ENCODE data around the gene SPHKAP. TPM values are rescaled to one million over a fixed set of nuclear protein-coding genes. Genes with fewer than 3 reads are reported as not detected.

The SPHKAP gene, protein sequence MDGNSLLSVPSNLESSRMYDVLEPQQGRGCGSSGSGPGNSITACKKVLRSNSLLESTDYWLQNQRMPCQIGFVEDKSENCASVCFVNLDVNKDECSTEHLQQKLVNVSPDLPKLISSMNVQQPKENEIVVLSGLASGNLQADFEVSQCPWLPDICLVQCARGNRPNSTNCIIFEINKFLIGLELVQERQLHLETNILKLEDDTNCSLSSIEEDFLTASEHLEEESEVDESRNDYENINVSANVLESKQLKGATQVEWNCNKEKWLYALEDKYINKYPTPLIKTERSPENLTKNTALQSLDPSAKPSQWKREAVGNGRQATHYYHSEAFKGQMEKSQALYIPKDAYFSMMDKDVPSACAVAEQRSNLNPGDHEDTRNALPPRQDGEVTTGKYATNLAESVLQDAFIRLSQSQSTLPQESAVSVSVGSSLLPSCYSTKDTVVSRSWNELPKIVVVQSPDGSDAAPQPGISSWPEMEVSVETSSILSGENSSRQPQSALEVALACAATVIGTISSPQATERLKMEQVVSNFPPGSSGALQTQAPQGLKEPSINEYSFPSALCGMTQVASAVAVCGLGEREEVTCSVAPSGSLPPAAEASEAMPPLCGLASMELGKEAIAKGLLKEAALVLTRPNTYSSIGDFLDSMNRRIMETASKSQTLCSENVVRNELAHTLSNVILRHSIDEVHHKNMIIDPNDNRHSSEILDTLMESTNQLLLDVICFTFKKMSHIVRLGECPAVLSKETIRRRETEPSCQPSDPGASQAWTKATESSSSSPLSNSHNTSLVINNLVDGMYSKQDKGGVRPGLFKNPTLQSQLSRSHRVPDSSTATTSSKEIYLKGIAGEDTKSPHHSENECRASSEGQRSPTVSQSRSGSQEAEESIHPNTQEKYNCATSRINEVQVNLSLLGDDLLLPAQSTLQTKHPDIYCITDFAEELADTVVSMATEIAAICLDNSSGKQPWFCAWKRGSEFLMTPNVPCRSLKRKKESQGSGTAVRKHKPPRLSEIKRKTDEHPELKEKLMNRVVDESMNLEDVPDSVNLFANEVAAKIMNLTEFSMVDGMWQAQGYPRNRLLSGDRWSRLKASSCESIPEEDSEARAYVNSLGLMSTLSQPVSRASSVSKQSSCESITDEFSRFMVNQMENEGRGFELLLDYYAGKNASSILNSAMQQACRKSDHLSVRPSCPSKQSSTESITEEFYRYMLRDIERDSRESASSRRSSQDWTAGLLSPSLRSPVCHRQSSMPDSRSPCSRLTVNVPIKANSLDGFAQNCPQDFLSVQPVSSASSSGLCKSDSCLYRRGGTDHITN (N-terminal part only)
- 10.3 and 12.8 TPM in 2 replicates for total RNA-seq (2021)
- Bru-seq, nascent RNA: percentile 69 among the genes with signal in this experiment
- percentile 60 among the genes with signal in this experiment for BruChase-seq, experiment 1, labeled RNA remaining after a 2-hour chase
- percentile 54 among the genes with signal in this experiment for BruChase-seq, experiment 2, labeled RNA remaining after a 6-hour chase
- long read RNA-seq, full-length matches to known transcripts: 2 of 28 reads
- long read RNA-seq, partial matches to known transcripts: 12 of 28 reads
- long read RNA-seq, other reads (novel, unspliced or antisense): 14 of 28 reads

DNA sequence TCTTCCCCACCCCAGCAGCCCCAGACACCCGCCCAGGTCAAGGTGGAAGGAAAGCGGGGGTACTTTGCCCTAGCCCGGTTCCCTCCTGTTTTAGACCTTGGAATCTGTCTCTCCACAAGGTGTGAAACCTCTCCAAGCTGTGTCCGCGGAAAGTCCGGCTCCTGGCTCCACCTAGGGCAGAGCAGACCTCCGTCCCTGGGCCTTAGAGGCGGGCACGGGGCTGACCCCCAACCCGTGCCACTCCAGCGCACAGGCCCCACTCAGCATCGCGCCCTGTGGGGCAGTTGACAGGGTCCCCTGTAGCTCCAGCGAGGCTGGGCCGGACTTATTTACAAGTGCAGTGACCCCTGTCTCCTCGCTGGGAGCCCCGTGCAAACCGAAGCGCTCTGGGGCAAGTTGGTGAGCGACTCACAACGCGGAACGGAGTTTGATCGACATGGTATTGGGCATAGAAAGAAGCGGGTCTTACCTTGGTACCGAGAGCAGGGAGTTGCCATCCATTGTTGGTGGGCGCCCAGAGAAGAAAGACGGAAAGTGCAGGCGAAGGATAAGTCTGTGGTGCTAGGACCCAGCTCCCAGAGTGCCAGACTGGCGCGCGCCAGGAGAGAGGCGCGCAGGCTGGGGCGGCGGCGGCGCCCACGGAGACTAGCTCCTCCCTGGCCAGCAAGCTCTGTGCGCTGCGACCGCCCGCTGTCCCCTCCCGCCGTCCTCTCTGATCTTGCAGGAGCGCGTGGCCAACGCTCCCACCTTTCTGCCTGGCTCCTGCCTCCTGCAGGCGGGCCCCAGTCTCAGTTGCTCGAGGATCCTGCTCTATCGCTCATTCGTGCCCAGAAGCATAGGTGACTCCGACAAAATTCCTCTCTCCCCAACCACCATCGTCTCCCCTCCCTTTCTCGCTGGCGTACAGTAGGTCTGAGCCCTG, at the start of gene SPHKAP:
SPHKAP (minus strand) TSS at position 590 of the 922 bp plus-strand sequence; CDS start at position 501, 89 bp downstream.
- BruUV-seq (replicated peaks): no TSS peak
- no peaks in the 10 kb centered on the region for H3K36me3 ChIP-seq (ENCODE audit: insufficient read depth, low read length, poor library complexity, severe bottlenecking)
- no peaks in the 10 kb centered on the region for H3K27me3 ChIP-seq (replicated peaks; ENCODE audit: insufficient read depth, low read depth, low read length, poor library complexity)
- TF ChIP-seq EZH2 (IDR thresholded peaks at IDR 0.05; ENCODE audit: borderline replicate concordance, low read depth, low read length, poor library complexity, severe bottlenecking): no peak
- TF ChIP-seq, protein P1, sequence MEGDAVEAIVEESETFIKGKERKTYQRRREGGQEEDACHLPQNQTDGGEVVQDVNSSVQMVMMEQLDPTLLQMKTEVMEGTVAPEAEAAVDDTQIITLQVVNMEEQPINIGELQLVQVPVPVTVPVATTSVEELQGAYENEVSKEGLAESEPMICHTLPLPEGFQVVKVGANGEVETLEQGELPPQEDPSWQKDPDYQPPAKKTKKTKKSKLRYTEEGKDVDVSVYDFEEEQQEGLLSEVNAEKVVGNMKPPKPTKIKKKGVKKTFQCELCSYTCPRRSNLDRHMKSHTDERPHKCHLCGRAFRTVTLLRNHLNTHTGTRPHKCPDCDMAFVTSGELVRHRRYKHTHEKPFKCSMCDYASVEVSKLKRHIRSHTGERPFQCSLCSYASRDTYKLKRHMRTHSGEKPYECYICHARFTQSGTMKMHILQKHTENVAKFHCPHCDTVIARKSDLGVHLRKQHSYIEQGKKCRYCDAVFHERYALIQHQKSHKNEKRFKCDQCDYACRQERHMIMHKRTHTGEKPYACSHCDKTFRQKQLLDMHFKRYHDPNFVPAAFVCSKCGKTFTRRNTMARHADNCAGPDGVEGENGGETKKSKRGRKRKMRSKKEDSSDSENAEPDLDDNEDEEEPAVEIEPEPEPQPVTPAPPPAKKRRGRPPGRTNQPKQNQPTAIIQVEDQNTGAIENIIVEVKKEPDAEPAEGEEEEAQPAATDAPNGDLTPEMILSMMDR (conservative IDR thresholded peaks at IDR 0.05; ENCODE audit: low read depth, low read length): no peak
- ChIA-PET POLR2A (ENCODE audit: low non-redundant PET) (no interaction called here), CTCF (interaction anchor here (0.6 kb wide), 1 partner anchor 97 kb away, joined by 7 read pairs; no protein-coding TSS in a partner anchor)
- H3K9me3 ChIP-seq (ENCODE audit: low read depth, low read length, poor library complexity, severe bottlenecking): peaks cover 10% of the 10 kb centered on the region
- H3K4me1 ChIP-seq (ENCODE audit: insufficient read depth, low read length, poor library complexity, severe bottlenecking): peaks cover 23% of the 10 kb centered on the region
- peak; percentile 66 for DNase-seq (ENCODE audit: low spot score)
- H3K27ac ChIP-seq (ENCODE audit: low read depth, low read length, poor library complexity, severe bottlenecking): peak within 1 kb of the TSS; percentile 62
- H3K4me3 ChIP-seq (ENCODE audit: low read depth, low read length, poor library complexity, severe bottlenecking): peak within 1 kb of the TSS; percentile 66
- intact Hi-C loops (cut with micrococcal nuclease; ENCODE audit: unreplicated experiment): loop anchor here (10.0 kb wide), 1 partner anchor 133 kb away; no protein-coding TSS in a partner anchor

DNA sequence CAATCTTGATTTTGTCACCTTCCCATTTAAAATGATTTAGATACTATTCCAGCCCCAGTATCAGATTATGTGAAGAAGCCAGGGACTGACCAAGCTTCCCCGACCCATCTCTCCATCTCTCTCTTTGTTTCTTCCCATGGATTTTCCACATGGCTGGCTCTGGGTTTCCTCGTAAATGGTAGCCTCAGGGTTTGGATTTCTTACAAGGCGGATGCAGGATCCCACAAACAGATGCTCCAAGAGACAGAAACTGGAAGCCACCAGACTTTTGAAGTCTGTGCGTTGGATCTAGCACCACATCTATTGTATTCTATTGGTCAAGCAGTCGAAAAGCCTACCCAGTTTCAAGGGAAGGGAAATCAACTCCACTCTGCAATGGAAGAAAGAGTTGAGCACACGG, 46.0 kb upstream of the SPHKAP start:
- ChIA-PET CTCF (no interaction called here), POLR2A (ENCODE audit: low non-redundant PET) (no interaction called here)
- no peak overlapping the region for H3K27ac ChIP-seq (ENCODE audit: low read depth, low read length, poor library complexity, severe bottlenecking)
- no peak overlapping the region for H3K4me3 ChIP-seq (ENCODE audit: low read depth, low read length, poor library complexity, severe bottlenecking)
- no peaks in the 10 kb centered on the region for H3K9me3 ChIP-seq (ENCODE audit: low read depth, low read length, poor library complexity, severe bottlenecking)
- H3K27me3 ChIP-seq (replicated peaks; ENCODE audit: insufficient read depth, low read depth, low read length, poor library complexity): no peaks in the 10 kb centered on the region
- DNase-seq (ENCODE audit: low spot score): no peak
- TF ChIP-seq, protein P1 (conservative IDR thresholded peaks at IDR 0.05; ENCODE audit: low read depth, low read length): no peak
- TF ChIP-seq EZH2 (IDR thresholded peaks at IDR 0.05; ENCODE audit: borderline replicate concordance, low read depth, low read length, poor library complexity, severe bottlenecking): no peak
- intact Hi-C loops (cut with micrococcal nuclease; ENCODE audit: unreplicated experiment): no loop called here
- no TSS peak for BruUV-seq (replicated peaks)
- no peaks in the 10 kb centered on the region for H3K36me3 ChIP-seq (ENCODE audit: insufficient read depth, low read length, poor library complexity, severe bottlenecking)
- no peaks in the 10 kb centered on the region for H3K4me1 ChIP-seq (ENCODE audit: insufficient read depth, low read length, poor library complexity, severe bottlenecking)
